Heart left ventricle (tissue), 13 donors: ENCODE measurements around the gene CHST11.

Experiments used
- POLR2A ChIP-seq, 2 donors: fragments of 450-650 bp; IDR thresholded peaks; one replicate each; pipeline ENCODE4 v1.6.1; 2017; ENCODE audit warnings: antibody characterized with exemption in 2 of 2, mild to moderate bottlenecking in 2 of 2, moderate library complexity in 2 of 2
- TF ChIP-seq, protein P1 (sequence below), 12 donors: fragments of 200-600 bp; sonication (generic) in 4 of 12; IDR thresholded peaks; one replicate each; pipeline versions ENCODE4 v1.5.0 to v1.8.0; 2018 to 2022; ENCODE audit warnings: antibody characterized with exemption in 12 of 12, mild to moderate bottlenecking in 5 of 12
- donor health status: ischemic (EF 13 %, LVEDD 7.1; RV severe dilation, severe dysfunction).
- donor health status: DM: no; HTN: yes; CAD: no.
- donor health status: DM: no; HTN: no; CAD: no.
- donor health status: ischemic (EF 25% LVEDD 6.9; RV normal size, moderate dysfunction).
- donor health status: ischemic (EF 25% LVEDD 5.7; RV mildly dilated, moderate dysfunction).
- donor health status: ischemic (EF 35%, LVEDD 5.7; RV mildly dilated, moderate dysfunction).
- donor health status: nonischemic (EF 11% LVEDD 7.7; RV severe dilation, severe dysfunction).
- donor health status: DM: yes; HTN: yes; CAD: no.
- donor health status: PGD.
- donor health status: ischemic (EF 29% LVEDD 5.4; RV normal size, mild dysfunction).
- donor health status: nonischemic (EF 23%, LVEDD 6.1; RV moderate dilation, normal function).

- TF ChIP-seq POLR2A (IDR thresholded peaks at IDR 0.05), result no peak
- TF ChIP-seq, protein P1, sequence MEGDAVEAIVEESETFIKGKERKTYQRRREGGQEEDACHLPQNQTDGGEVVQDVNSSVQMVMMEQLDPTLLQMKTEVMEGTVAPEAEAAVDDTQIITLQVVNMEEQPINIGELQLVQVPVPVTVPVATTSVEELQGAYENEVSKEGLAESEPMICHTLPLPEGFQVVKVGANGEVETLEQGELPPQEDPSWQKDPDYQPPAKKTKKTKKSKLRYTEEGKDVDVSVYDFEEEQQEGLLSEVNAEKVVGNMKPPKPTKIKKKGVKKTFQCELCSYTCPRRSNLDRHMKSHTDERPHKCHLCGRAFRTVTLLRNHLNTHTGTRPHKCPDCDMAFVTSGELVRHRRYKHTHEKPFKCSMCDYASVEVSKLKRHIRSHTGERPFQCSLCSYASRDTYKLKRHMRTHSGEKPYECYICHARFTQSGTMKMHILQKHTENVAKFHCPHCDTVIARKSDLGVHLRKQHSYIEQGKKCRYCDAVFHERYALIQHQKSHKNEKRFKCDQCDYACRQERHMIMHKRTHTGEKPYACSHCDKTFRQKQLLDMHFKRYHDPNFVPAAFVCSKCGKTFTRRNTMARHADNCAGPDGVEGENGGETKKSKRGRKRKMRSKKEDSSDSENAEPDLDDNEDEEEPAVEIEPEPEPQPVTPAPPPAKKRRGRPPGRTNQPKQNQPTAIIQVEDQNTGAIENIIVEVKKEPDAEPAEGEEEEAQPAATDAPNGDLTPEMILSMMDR (IDR thresholded peaks at IDR 0.05), result no peak
Measured at GRCh38 chr12:104591257-104591885, 134.6 kb downstream of the CHST11 start.
